ENCODE results near the gene DCXR. TPM values are rescaled to one million over a fixed set of nuclear protein-coding genes. Genes with fewer than 3 reads are reported as not detected.
A peak's percentile ranks its signal among the peaks of the same experiment; 100 is the strongest.

The DCXR gene
- total and polyA plus RNA-seq, 2 of the 13 experiments (the other 11 are each of a cell fraction or from before 2014, with no cell fraction given), result 287 to 311 TPM

DNA sequence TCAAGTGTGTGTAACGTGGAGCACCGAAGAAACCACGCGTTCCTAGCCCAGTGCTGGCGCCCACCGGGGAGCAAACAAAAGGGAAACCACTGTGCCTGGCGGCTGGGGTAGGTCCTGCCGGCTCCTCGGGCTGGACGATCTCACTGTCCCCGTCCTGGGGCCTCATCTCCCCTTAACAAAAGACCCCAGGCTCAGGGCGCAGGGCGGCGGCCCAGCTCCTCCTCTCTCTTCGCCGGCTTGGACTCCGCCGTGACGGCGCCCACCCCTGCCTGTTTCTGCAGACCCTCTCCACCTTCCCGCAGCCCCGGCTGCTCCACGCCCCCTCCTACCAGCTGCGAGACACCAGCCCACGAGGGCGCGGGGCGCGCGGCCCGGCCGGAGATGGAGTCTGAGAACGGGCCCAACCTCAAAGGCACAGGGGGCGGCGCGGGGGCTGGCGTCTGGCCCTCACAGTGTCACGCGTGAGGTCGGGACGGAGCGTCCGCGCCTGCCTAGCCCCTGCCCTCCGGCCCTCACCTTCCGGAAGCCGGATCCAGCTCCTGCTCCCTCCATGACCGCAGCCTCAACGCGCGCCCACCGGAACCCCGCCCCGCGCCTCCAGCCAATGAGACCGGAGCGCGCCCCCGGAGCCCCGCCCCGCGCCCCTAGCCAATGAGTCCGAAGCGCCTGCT, 15.1 kb downstream of the DCXR start, which contains the start of gene CENPX (continued):
- TF ChIP-seq ZNF788 (CRISPR knock-in tag; IDR thresholded peaks at IDR 0.05; ENCODE audit: borderline replicate concordance) (0 out of 2 replicates have a peak, but pooled peaks have one; percentile 30), ZZZ3 (CRISPR knock-in tag; IDR thresholded peaks at IDR 0.05; ENCODE audit: borderline replicate concordance) (peak; percentile 83; the same call in 1 of the 2 replicates), BRCA1 (CRISPR knock-in tag; IDR thresholded peaks at IDR 0.05) (no peak), NCOA1 (CRISPR knock-in tag; IDR thresholded peaks at IDR 0.05) (no peak), CAMTA2 (CRISPR knock-in tag; IDR thresholded peaks at IDR 0.05; ENCODE audit: borderline replicate concordance) (0 out of 2 replicates have a peak, but pooled peaks have one; percentile 32), ARID3A (IDR thresholded peaks at IDR 0.05; ENCODE audit: low read depth, low read length) (no peak), ZBTB10 (CRISPR knock-in tag; IDR thresholded peaks at IDR 0.05; ENCODE audit: borderline replicate concordance) (no peak), CEBPG (CRISPR knock-in tag; IDR thresholded peaks at IDR 0.05) (no peak), NFYC (CRISPR knock-in tag; IDR thresholded peaks at IDR 0.05) (no peak), ZNF12 (CRISPR knock-in tag; IDR thresholded peaks at IDR 0.05) (peak; percentile 67; the same call in 1 of the 2 replicates), ZFX (CRISPR knock-in tag; IDR thresholded peaks at IDR 0.05; ENCODE audit: low read depth) (peak; percentile 51), ZNF230 (CRISPR knock-in tag; IDR thresholded peaks at IDR 0.05) (0 out of 2 replicates have a peak, but pooled peaks have one; percentile 45), DMTF1 (CRISPR knock-in tag; IDR thresholded peaks at IDR 0.05) (no peak), MXD4 (CRISPR knock-in tag; IDR thresholded peaks at IDR 0.05) (peak; percentile 81; the same call in 1 of the 2 replicates), SP140L (CRISPR knock-in tag; IDR thresholded peaks at IDR 0.05; ENCODE audit: borderline replicate concordance) (no peak; the same call in 1 of the 2 replicates)
- TF ChIP-seq, protein P1, sequence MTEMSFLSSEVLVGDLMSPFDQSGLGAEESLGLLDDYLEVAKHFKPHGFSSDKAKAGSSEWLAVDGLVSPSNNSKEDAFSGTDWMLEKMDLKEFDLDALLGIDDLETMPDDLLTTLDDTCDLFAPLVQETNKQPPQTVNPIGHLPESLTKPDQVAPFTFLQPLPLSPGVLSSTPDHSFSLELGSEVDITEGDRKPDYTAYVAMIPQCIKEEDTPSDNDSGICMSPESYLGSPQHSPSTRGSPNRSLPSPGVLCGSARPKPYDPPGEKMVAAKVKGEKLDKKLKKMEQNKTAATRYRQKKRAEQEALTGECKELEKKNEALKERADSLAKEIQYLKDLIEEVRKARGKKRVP (CRISPR knock-in tag; IDR thresholded peaks at IDR 0.05), result no peak
- TF ChIP-seq, protein P2, sequence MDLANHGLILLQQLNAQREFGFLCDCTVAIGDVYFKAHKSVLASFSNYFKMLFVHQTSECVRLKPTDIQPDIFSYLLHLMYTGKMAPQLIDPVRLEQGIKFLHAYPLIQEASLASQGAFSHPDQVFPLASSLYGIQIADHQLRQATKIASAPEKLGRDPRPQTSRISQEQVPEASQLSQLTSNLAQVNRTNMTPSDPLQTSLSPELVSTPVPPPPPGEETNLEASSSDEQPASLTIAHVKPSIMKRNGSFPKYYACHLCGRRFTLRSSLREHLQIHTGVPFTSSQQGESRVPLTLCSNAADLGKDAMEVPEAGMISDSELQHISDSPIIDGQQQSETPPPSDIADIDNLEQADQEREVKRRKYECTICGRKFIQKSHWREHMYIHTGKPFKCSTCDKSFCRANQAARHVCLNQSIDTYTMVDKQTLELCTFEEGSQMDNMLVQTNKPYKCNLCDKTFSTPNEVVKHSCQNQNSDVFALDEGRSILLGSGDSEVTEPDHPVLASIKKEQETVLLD (CRISPR knock-in tag; IDR thresholded peaks at IDR 0.05; ENCODE audit: low read depth), result no peak
- TF ChIP-seq, protein P3, sequence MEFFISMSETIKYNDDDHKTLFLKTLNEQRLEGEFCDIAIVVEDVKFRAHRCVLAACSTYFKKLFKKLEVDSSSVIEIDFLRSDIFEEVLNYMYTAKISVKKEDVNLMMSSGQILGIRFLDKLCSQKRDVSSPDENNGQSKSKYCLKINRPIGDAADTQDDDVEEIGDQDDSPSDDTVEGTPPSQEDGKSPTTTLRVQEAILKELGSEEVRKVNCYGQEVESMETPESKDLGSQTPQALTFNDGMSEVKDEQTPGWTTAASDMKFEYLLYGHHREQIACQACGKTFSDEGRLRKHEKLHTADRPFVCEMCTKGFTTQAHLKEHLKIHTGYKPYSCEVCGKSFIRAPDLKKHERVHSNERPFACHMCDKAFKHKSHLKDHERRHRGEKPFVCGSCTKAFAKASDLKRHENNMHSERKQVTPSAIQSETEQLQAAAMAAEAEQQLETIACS (CRISPR knock-in tag; IDR thresholded peaks at IDR 0.05), result peak; percentile 48
